AG04449 (cell line): ENCODE results near the gene CYP2W1.

Experiments used
- CTCF ChIA-PET: fragments of 350-600 bp; formaldehyde crosslinking; extraction: SDS; loops from one replicate; lab custom pipeline; 2021; ENCODE audit warnings: antibody characterized with exemption; lab: Yijun Ruan, JAX
- POLR2A ChIA-PET: fragments of 400-600, 350-600 bp; formaldehyde crosslinking; extraction: SDS; loops from one replicate; lab custom pipeline; 2020; ENCODE audit warnings: antibody characterized with exemption, inconsistent platforms; lab: Yijun Ruan, JAX
- DNase-seq: peaks from one replicate; pipeline ENCODE4 v3.0.0-alpha.2; 2010; ENCODE audit warnings: low read depth, low spot score
- H3K4me3 ChIP-seq: 2 replicates; pipeline ENCODE4 v1.5.1; 2011; ENCODE audit warnings: low read depth, mild to moderate bottlenecking, control low read depth, low read length
- TF ChIP-seq, protein P1 (sequence below): IDR thresholded peaks from one replicate; pipeline ENCODE4 v1.5.1; 2011; ENCODE audit warnings: mild to moderate bottlenecking, moderate library complexity, low read length, control low read depth, inconsistent platforms; ENCODE audit not compliant: insufficient read depth; ENCODE audit errors: missing control alignments

The CYP2W1 gene

DNA sequence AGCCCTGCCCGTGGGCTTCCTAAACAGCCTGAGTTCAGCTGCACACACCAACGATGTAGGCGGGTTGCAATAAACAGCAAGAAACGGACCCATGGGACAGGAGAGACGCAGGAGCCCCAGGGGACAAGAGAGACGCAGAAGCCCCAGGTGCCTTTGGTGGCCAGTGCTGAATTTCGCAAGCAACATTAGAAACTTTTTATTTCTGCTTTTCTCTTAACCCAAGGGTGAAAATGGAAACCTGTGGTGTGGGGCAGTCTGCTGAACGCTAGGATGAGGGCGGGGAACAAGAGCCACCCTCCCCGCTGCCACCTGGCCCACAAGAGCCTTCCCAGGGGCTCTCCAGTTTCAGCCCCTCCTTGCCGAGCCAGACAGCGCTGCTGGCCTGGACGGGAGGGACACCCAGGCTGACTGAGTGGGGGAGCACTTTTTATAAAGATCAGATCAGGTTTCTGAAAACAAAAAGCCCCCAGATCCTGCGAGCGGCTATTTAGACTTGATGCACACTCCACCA lies 41.4 kb downstream of the CYP2W1 start:
- DNase-seq: no peak
- POLR2A ChIA-PET: no interaction called here
- TF ChIP-seq, protein P1, sequence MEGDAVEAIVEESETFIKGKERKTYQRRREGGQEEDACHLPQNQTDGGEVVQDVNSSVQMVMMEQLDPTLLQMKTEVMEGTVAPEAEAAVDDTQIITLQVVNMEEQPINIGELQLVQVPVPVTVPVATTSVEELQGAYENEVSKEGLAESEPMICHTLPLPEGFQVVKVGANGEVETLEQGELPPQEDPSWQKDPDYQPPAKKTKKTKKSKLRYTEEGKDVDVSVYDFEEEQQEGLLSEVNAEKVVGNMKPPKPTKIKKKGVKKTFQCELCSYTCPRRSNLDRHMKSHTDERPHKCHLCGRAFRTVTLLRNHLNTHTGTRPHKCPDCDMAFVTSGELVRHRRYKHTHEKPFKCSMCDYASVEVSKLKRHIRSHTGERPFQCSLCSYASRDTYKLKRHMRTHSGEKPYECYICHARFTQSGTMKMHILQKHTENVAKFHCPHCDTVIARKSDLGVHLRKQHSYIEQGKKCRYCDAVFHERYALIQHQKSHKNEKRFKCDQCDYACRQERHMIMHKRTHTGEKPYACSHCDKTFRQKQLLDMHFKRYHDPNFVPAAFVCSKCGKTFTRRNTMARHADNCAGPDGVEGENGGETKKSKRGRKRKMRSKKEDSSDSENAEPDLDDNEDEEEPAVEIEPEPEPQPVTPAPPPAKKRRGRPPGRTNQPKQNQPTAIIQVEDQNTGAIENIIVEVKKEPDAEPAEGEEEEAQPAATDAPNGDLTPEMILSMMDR: no peak
- no peak overlapping the region for H3K4me3 ChIP-seq
- CTCF ChIA-PET: interaction anchor here (0.8 to 2.7 kb wide), 6 partner anchors 20 to 62 kb away, joined by 3 to 17 read pairs (median 4); partner anchors contain the start of gene GPR146

DNA sequence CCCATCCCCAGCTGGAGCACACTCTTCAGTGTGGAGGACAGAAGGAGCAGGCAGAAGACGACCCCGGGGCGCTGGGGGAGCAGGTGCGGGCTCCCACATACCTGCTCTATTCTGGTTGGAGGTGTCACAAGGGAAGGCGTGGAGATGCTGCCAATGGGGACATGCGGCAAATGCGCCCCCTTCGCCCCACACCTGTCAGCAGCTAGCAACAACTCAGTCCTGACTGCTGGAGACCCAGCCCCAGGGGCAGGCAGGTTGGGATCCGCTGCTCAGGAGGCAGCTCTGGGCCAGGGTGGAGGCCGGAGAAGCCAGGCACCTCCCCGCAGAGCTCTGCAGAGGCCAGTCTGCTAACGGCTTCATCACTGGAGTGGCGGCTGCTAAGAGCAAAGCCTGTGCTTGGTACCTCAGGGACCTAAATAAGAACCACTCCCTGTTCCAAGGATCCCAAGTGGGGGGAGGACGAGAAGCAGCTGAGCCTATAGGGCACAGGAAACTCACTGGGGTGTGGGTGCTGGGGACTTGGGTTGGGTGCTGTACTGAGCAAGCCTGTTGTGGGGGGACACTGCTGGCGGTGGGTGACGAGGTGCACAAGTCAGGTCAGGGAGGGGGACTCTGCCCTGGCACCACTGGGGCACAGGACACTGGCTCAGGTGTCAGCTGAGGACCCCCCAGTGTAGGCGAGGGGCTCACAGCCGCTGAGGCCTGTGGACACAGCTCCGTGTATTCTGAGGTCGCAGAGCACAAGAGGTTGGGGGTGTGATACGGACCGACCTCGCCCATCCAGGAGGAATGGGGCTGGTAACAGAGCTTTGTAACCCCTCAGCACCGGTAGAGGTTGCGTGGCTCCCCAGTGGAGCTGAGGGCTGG lies 42.1 kb downstream of the CYP2W1 start:
- H3K4me3 ChIP-seq: no peak overlapping the region
- ChIA-PET CTCF (interaction anchor here (1.1 to 2.7 kb wide), 7 partner anchors 13 to 61 kb away, joined by 3 to 17 read pairs (median 4); partner anchors contain the start of gene GPR146), POLR2A (no interaction called here)
- DNase-seq: no peak
- TF ChIP-seq, protein P1: no peak

DNA sequence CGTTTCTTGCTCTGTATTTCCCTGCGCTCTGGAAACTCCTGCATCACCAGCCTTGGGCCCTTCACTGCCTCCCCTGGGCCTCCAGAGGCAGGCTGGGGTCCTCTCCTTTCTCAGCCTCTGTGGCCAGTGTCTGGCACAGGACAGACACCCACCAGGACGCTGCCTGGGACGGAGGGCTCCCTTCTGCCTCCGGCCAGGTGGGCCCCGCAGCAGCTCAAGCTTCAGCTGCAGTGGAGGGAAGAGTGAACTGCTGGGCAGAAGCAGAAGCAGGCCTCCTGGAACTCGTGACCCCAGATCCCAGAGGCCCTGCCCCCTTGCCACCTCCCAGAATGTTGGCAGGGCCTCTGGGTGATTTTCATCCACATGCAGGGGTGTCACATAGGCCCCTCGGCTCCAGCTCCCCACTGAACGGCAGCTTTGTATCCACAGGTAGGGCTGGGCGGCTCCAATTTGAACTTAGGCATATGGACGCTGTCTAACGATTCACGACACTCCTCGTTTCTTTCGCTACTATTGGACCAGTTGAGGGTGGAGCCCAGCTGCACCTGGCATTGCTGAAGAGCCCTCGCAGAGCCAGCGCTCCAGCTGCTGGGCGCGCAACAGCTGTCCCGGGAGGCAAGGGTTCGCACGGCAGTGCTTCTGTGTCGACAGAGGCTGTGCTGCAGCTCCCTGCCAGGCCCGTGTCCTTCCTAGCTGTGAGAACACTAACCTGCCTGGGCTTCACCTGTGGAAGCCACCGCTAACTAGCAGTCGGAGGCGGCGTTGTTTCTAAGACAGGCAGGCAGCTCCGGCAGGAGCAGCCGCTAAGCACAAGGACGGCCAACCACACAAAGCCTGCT lies 43.0 kb downstream of the CYP2W1 start:
- no peak overlapping the region for H3K4me3 ChIP-seq
- ChIA-PET POLR2A (no interaction called here), CTCF (interaction anchor here (1.1 to 2.7 kb wide), 6 partner anchors 14 to 61 kb away, joined by 3 to 17 read pairs (median 4); partner anchors contain the start of gene GPR146)
- TF ChIP-seq, protein P1: no peak
- DNase-seq: no peak

DNA sequence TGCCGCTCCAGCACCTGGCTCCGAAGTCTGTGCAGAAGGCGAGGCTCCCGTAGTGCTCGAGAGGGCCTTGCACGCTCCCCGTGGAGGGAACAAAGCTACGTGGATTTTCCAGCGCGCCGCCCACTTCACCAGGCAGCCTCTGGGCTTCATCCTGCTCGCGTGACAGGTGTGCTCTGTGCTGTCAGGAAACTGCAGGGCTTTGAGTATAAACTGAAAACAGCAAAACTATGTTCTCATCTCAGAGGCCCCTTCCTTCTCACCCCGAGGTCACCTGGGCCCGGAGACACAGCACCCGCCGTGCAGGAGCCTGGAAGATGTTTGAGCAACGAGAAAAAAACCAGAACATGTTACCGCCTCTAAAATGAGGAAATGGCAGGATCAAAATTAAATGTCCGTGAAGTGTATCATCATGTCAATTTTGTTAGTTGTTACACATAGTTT lies 43.8 kb downstream of the CYP2W1 start:
- peak overlapping the region; percentile 67 for H3K4me3 ChIP-seq
- CTCF ChIA-PET: interaction anchor here (1.2 to 5.0 kb wide), 2 partner anchors 34 to 39 kb away, joined by 4 to 29 read pairs; no protein-coding TSS in a partner anchor
- no peak for DNase-seq
- POLR2A ChIA-PET: no interaction called here
- TF ChIP-seq, protein P1: no peak

DNA sequence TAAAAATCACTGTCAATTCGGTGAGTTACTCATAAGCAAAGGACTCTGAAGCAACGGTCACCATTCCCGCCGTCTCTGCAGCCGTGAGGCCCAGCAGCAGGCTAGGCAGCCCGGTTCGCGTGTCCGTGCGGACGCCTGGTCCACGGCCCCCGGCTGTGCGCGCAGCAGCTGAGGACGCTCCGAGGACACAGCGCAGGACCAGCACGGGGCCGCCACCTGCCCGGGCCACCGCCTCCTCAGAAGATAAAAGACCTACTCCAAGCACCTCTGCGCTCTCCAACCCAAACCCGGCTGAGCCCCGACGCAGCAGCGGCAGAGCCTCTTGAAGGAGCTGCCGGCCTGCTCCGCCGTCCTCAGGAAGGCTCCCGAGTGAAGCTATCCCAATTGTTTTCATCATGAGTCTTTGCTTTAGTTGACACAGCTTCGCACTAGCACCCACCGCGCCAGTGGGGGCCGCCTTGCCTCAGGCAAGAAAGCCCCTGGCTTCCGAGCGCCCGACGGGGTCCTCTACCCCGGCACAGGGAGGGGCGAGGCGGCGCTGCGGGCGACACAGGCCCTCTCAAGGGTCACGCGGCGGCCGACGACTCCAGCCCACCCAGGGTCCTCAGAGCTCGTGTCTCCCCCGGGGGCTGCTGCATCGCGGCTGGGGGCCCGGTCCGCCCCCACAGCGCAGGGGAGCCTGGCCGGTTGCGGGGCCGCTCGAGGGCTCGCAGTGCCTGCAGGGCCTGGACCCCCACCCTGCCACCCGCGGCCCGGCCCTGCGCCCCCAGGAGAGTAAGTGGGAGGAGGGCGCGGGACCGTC lies 44.5 kb downstream of the CYP2W1 start:
- peak overlapping the region; percentile 67 for H3K4me3 ChIP-seq
- DNase-seq: no peak
- TF ChIP-seq, protein P1: no peak
- POLR2A ChIA-PET: no interaction called here
- CTCF ChIA-PET: interaction anchor here (0.6 to 5.0 kb wide), 3 partner anchors 17 to 38 kb away, joined by 3 to 29 read pairs (median 8); partner anchors contain the start of gene GPR146
